WTC11 (cell line): ENCODE data around the gene URB1. TPM values are rescaled to one million over a fixed set of nuclear protein-coding genes. Genes with fewer than 3 reads are reported as not detected.

Source experiments
- ATAC-seq: fragments of 200-7000 bp; cut with Tn5 transposase; 2 replicates; pipeline ENCODE4 v1.10.0; 2021; ENCODE audit warnings: mild to moderate bottlenecking, moderate library complexity
- CTCF ChIA-PET: fragments of 300-600 bp; sonication (Branson Sonifier 250); formaldehyde crosslinking; loops from one replicate; lab custom pipeline; 2021; ENCODE audit warnings: antibody characterized with exemption; lab: Charles Lee
- POLR2A ChIA-PET: fragments of 350-600 bp; sonication (Branson Sonifier 250); formaldehyde crosslinking; loops from one replicate; lab custom pipeline; 2021; ENCODE audit warnings: antibody characterized with exemption; lab: Charles Lee
- DNase-seq: peaks from one replicate; pipeline ENCODE4 v3.0.0; 2021; ENCODE audit warnings: low spot score
- H3K27ac Mint-ChIP-seq: 2 replicates; pipeline ENCODE4 v1.8.0; 2021; ENCODE audit warnings: mixed read lengths
- H3K27me3 Mint-ChIP-seq: 2 replicates; pipeline ENCODE4 v1.8.0; 2021; ENCODE audit warnings: low read depth, mild to moderate bottlenecking, moderate library complexity, mixed read lengths
- H3K36me3 Mint-ChIP-seq: 2 replicates; pipeline ENCODE4 v1.8.0; 2021; ENCODE audit warnings: mixed read lengths
- H3K4me1 Mint-ChIP-seq: 2 replicates; pipeline ENCODE4 v1.8.0; 2022; ENCODE audit warnings: mixed read lengths
- H3K4me3 Mint-ChIP-seq: 2 replicates; pipeline ENCODE4 v1.8.0; 2021; ENCODE audit warnings: mild to moderate bottlenecking, moderate library complexity, mixed read lengths
- H3K9me3 Mint-ChIP-seq: 2 replicates; pipeline ENCODE4 v1.8.0; 2021; ENCODE audit warnings: mixed read lengths
- ATF1 ChIP-seq: sonication (generic); formaldehyde crosslinking; IDR thresholded peaks from 2 replicates; pipeline ENCODE4 v1.8.1; 2023; ENCODE audit warnings: mild to moderate bottlenecking, moderate library complexity, missing genetic modification reagents
- ATF6 ChIP-seq: sonication (generic); formaldehyde crosslinking; IDR thresholded peaks from 2 replicates; pipeline ENCODE4 v1.8.1; 2023; ENCODE audit warnings: mild to moderate bottlenecking, missing genetic modification reagents
- E2F1 ChIP-seq: sonication (generic); formaldehyde crosslinking; IDR thresholded peaks from 2 replicates; pipeline ENCODE4 v1.8.0; 2022; ENCODE audit warnings: mild to moderate bottlenecking, missing genetic modification reagents
- E2F5 ChIP-seq: sonication (generic); formaldehyde crosslinking; IDR thresholded peaks from 2 replicates; pipeline ENCODE4 v1.8.1; 2022; ENCODE audit warnings: mild to moderate bottlenecking, moderate library complexity, missing genetic modification reagents
- FOXK1 ChIP-seq: sonication (generic); formaldehyde crosslinking; IDR thresholded peaks from 2 replicates; pipeline ENCODE4 v1.8.0; 2022; ENCODE audit warnings: mild to moderate bottlenecking, moderate library complexity, missing genetic modification reagents
- MLX ChIP-seq: sonication (generic); formaldehyde crosslinking; IDR thresholded peaks from 2 replicates; pipeline ENCODE4 v1.8.1; 2023; ENCODE audit warnings: mild to moderate bottlenecking, missing genetic modification reagents, moderate library complexity
- PRRX2 ChIP-seq: fragments of 250-450 bp; sonication (Bioruptor Pico); IDR thresholded peaks from 2 replicates; pipeline ENCODE4 v1.8.0; 2021; ENCODE audit warnings: mild to moderate bottlenecking
- SOX15 ChIP-seq: fragments of 250-450 bp; sonication (Bioruptor Pico); IDR thresholded peaks from 2 replicates; pipeline ENCODE4 v1.9.0; 2021; ENCODE audit warnings: mild to moderate bottlenecking
- TEAD1 ChIP-seq: sonication (generic); formaldehyde crosslinking; IDR thresholded peaks from 2 replicates; pipeline ENCODE4 v1.8.0; 2022; ENCODE audit warnings: mild to moderate bottlenecking, missing genetic modification reagents
- ZNF219 ChIP-seq: sonication (generic); formaldehyde crosslinking; IDR thresholded peaks from 2 replicates; pipeline ENCODE4 v1.8.0; 2023; ENCODE audit warnings: missing genetic modification reagents, mild to moderate bottlenecking, borderline replicate concordance
- ZNF232 ChIP-seq: sonication (generic); formaldehyde crosslinking; IDR thresholded peaks from 2 replicates; pipeline ENCODE4 v1.8.0; 2022; ENCODE audit warnings: mild to moderate bottlenecking, missing genetic modification reagents
- ZNF532 ChIP-seq: fragments of 250-450 bp; sonication (Bioruptor Pico); IDR thresholded peaks from 2 replicates; pipeline ENCODE4 v1.9.0; 2021; ENCODE audit warnings: mild to moderate bottlenecking, borderline replicate concordance
- ZNF671 ChIP-seq: fragments of 250-450 bp; sonication (Bioruptor Pico); IDR thresholded peaks from 2 replicates; pipeline ENCODE4 v1.8.0; 2021; ENCODE audit warnings: mild to moderate bottlenecking
- total RNA-seq: library from RNA; stranded (reverse); gene quantifications from 3 replicates; pipeline ENCODE4 v1.2.3, GENCODE V29; 2021
- TF ChIP-seq, protein P1 (sequence below): sonication (generic); formaldehyde crosslinking; IDR thresholded peaks from 2 replicates; pipeline ENCODE4 v1.8.0; 2022; ENCODE audit warnings: mild to moderate bottlenecking, missing genetic modification reagents
- TF ChIP-seq, protein P2 (sequence below): sonication (generic); formaldehyde crosslinking; IDR thresholded peaks from 2 replicates; pipeline ENCODE4 v1.8.0; 2023; ENCODE audit warnings: missing genetic modification reagents, mild to moderate bottlenecking, borderline replicate concordance

Gene URB1
- total RNA-seq, 1 experiment from 2014 or later = 38.7 TPM

- TF ChIP-seq E2F1 (CRISPR knock-in tag) = no peak
Measured at GRCh38 chr21:32382108-32382644, 10.6 kb downstream of the URB1 start (continued).

GRCh38 chr21:32381571-32381970 is 11.2 kb downstream of the URB1 start:
- TF ChIP-seq PRRX2 (CRISPR knock-in tag) (no peak), ATF1 (CRISPR knock-in tag) (no peak), TEAD1 (CRISPR knock-in tag) (no peak), ZNF671 (CRISPR knock-in tag) (no peak), FOXK1 (no peak), SOX15 (CRISPR knock-in tag) (no peak), E2F5 (no peak), ZNF232 (no peak), ZNF219 (CRISPR knock-in tag) (no peak), ZNF532 (CRISPR knock-in tag) (no peak)
- TF ChIP-seq, protein P1, sequence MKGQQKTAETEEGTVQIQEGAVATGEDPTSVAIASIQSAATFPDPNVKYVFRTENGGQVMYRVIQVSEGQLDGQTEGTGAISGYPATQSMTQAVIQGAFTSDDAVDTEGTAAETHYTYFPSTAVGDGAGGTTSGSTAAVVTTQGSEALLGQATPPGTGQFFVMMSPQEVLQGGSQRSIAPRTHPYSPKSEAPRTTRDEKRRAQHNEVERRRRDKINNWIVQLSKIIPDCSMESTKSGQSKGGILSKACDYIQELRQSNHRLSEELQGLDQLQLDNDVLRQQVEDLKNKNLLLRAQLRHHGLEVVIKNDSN = no peak
- TF ChIP-seq, protein P2, sequence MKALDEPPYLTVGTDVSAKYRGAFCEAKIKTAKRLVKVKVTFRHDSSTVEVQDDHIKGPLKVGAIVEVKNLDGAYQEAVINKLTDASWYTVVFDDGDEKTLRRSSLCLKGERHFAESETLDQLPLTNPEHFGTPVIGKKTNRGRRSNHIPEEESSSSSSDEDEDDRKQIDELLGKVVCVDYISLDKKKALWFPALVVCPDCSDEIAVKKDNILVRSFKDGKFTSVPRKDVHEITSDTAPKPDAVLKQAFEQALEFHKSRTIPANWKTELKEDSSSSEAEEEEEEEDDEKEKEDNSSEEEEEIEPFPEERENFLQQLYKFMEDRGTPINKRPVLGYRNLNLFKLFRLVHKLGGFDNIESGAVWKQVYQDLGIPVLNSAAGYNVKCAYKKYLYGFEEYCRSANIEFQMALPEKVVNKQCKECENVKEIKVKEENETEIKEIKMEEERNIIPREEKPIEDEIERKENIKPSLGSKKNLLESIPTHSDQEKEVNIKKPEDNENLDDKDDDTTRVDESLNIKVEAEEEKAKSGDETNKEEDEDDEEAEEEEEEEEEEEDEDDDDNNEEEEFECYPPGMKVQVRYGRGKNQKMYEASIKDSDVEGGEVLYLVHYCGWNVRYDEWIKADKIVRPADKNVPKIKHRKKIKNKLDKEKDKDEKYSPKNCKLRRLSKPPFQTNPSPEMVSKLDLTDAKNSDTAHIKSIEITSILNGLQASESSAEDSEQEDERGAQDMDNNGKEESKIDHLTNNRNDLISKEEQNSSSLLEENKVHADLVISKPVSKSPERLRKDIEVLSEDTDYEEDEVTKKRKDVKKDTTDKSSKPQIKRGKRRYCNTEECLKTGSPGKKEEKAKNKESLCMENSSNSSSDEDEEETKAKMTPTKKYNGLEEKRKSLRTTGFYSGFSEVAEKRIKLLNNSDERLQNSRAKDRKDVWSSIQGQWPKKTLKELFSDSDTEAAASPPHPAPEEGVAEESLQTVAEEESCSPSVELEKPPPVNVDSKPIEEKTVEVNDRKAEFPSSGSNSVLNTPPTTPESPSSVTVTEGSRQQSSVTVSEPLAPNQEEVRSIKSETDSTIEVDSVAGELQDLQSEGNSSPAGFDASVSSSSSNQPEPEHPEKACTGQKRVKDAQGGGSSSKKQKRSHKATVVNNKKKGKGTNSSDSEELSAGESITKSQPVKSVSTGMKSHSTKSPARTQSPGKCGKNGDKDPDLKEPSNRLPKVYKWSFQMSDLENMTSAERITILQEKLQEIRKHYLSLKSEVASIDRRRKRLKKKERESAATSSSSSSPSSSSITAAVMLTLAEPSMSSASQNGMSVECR = no peak
- TF ChIP-seq, all 79 proteins: peak for 0
- CTCF ChIA-PET = no interaction called here
- no peaks in the 10 kb centered on the region for H3K4me1 Mint-ChIP-seq
- H3K36me3 Mint-ChIP-seq = peaks cover 84% of the 10 kb centered on the region
- H3K4me3 Mint-ChIP-seq = no peak overlapping the region
- no peak overlapping the region for H3K27ac Mint-ChIP-seq
- DNase-seq (no peak), ATAC-seq (no peak)
- no peaks in the 10 kb centered on the region for H3K9me3 Mint-ChIP-seq
- H3K27me3 Mint-ChIP-seq = no peaks in the 10 kb centered on the region
- POLR2A ChIA-PET = no interaction called here

GRCh38 chr21:32380940-32381339 is 11.9 kb downstream of the URB1 start:
- ATAC-seq (no peak), DNase-seq (no peak)
- Mint-ChIP-seq H3K27ac (no peak overlapping the region), H3K36me3 (peaks cover 90% of the 10 kb centered on the region), H3K27me3 (no peaks in the 10 kb centered on the region), H3K9me3 (no peaks in the 10 kb centered on the region), H3K4me3 (no peak overlapping the region), H3K4me1 (no peaks in the 10 kb centered on the region)
- POLR2A ChIA-PET = no interaction called here
- CTCF ChIA-PET = no interaction called here
- TF ChIP-seq MLX (CRISPR knock-in tag) (no peak), ATF6 (no peak)
